D721Med (cell line): ENCODE results near the gene BLOC1S1.

ENCODE experiments used
- DNase-seq: peaks from one replicate; pipeline ENCODE4 v3.0.0; 2011; ENCODE audit warnings: low spot score; ENCODE audit not compliant: insufficient read length
- FAIRE-seq: peaks from 2 replicates; lab custom pipeline; 2011; peaks lifted over from hg19 to GRCh38; lab: Jason Lieb, UNC
- TF ChIP-seq, protein P1 (sequence below): IDR thresholded peaks from 2 replicates; pipeline ENCODE4 v1.5.1; 2012; ENCODE audit warnings: mild to moderate bottlenecking, control low read depth; ENCODE audit not compliant: insufficient read depth; ENCODE audit errors: missing control alignments

BLOC1S1 gene

DNA sequence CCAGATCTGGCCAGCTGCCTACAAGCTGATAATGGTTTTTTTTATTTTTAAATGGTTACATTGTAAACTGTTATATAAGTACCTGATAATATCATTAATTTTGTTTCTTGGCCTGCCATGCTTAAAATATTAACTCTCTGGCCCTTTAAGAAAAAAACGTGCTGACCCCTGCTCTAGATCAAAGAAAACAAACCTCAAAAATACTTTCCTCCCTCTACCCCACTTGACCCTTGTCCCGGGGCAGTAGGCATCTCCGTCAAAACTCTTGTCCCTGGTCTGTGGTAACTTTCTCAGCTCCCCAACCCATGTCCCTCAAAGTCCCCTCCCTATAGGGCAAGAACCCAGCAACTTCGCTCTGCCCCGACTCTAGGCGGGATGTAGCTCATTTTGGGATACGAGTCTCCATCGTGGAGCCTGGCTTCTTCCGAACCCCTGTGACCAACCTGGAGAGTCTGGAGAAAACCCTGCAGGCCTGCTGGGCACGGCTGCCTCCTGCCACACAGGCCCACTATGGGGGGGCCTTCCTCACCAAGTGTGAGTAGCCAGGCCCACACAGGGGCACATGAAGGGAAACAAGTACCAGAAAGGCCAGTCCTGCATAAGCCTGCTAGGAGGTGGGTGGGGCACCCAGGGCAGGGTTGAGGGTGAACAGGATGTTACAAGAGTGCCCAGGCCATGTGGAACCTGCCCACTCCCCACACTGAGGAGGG lies 7.8 kb downstream of the BLOC1S1 start:
- TF ChIP-seq, protein P1, sequence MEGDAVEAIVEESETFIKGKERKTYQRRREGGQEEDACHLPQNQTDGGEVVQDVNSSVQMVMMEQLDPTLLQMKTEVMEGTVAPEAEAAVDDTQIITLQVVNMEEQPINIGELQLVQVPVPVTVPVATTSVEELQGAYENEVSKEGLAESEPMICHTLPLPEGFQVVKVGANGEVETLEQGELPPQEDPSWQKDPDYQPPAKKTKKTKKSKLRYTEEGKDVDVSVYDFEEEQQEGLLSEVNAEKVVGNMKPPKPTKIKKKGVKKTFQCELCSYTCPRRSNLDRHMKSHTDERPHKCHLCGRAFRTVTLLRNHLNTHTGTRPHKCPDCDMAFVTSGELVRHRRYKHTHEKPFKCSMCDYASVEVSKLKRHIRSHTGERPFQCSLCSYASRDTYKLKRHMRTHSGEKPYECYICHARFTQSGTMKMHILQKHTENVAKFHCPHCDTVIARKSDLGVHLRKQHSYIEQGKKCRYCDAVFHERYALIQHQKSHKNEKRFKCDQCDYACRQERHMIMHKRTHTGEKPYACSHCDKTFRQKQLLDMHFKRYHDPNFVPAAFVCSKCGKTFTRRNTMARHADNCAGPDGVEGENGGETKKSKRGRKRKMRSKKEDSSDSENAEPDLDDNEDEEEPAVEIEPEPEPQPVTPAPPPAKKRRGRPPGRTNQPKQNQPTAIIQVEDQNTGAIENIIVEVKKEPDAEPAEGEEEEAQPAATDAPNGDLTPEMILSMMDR: no peak
- no peak for FAIRE-seq
- no peak for DNase-seq

DNA sequence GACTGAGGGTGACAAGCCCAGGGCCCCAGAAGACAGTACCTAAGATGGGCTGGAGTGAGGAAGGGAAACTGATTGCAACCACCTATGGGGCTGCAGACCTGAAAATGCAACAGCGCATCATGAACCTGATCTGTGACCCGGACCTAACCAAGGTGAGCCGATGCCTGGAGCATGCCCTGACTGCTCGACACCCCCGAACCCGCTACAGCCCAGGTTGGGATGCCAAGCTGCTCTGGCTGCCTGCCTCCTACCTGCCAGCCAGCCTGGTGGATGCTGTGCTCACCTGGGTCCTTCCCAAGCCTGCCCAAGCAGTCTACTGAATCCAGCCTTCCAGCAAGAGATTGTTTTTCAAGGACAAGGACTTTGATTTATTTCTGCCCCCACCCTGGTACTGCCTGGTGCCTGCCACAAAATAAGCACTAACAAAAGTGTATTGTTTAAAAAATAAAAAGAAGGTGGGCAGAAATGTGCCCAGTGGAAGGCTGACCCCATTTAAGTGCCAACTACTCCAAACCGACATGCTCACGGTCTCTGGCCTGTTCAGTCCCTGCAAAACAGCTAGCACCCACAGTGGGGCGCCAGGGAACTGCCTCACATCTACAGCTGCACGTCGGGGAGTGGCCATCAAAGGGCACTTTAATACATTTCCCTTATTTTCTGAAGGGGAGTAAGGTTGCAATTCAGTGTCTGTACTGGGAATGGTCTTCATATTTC lies 8.5 kb downstream of the BLOC1S1 start:
- TF ChIP-seq, protein P1: peak; percentile 68
- DNase-seq: no peak
- FAIRE-seq: no peak

DNA sequence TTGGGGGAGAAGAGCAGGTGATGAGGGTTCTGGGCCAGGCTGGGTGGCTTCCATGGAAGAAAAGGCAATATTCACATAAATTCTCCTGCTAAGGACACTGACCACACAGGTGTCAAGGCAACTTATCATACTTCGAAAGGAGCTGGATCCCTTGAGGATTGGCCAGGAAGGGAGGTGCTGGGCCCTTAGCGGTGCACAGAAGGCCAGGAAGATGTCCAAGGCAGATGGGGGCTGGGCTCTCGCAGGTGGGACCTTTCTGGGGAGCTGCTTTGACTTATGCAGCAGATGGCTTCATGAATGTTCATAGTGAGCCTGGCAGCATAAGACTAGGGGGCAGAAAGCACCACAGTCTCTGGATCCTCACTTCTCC lies 9.1 kb downstream of the BLOC1S1 start:
- TF ChIP-seq, protein P1: no peak
- DNase-seq: no peak
- FAIRE-seq: no peak

DNA sequence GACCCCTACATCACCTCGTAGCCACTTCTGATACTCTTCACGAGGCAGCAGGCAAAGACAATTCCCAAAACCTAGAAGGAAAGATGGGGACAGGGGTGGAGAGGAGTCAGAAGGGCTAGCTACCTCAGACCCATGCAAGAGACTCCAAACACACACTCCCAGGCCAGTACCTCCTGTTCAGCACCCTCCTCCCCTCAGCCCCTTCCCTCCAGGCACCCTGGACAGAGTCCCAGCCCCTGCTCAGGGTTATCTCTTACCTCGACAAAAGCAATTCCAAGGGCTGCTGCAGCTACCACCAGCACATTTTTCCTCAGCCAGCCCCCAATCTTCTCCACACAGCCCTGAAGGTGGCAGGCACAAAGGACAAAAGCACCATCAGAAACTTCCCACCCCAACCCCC lies 9.7 kb downstream of the BLOC1S1 start:
- no peak for DNase-seq
- no peak for FAIRE-seq
- TF ChIP-seq, protein P1: no peak

DNA sequence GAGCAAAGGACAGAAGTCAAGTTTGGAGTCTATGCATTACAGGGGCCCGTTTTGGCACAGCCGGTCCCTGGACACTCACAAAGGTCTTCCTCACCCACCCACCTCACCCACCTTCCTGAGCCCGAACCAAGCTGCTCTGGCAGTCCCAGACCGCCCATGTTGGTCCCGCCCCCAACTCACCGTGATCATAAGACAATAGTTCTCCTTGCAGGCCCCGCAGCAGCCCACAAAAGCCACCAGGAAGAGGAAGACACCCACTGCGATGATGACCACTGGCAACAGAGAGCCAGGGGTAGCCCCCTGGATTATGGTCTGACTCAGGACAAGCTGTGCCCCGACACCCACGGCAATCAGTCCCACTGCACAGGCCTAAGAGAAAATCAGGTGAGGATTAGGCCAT lies 11.1 kb downstream of the BLOC1S1 start:
- DNase-seq: no peak
- no peak for FAIRE-seq
- TF ChIP-seq, protein P1: no peak

DNA sequence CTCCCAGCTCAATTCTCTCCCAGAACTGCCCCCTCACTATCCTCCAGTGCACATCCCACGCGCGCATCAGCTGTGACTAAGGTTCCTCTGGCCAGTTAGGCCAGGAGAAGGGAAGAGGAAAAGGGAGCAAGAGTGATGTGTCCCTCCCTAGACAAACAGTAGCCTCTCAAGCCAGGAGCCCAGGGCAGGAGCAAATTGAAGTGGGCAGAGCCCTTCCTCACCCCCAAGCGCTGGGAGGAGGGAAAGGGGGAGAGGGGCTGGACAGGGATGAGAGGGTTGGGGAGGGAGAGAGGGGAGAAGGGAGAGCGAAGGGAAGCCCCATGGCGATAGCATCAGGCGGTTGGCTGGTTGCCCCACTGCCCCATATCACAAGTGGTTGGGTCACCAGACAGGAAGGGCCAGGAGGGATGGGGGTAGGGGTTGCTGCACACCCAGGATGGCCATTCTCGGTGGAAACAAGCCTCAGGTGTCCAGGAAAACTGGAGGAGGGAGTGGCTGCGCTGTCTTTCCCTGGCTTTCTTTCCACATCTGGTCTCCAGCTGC lies 11.9 kb downstream of the BLOC1S1 start:
- DNase-seq: no peak
- no peak for FAIRE-seq
- TF ChIP-seq, protein P1: no peak
